ENCODE measurements around the gene TCIRG1.

TCIRG1 gene

DNA sequence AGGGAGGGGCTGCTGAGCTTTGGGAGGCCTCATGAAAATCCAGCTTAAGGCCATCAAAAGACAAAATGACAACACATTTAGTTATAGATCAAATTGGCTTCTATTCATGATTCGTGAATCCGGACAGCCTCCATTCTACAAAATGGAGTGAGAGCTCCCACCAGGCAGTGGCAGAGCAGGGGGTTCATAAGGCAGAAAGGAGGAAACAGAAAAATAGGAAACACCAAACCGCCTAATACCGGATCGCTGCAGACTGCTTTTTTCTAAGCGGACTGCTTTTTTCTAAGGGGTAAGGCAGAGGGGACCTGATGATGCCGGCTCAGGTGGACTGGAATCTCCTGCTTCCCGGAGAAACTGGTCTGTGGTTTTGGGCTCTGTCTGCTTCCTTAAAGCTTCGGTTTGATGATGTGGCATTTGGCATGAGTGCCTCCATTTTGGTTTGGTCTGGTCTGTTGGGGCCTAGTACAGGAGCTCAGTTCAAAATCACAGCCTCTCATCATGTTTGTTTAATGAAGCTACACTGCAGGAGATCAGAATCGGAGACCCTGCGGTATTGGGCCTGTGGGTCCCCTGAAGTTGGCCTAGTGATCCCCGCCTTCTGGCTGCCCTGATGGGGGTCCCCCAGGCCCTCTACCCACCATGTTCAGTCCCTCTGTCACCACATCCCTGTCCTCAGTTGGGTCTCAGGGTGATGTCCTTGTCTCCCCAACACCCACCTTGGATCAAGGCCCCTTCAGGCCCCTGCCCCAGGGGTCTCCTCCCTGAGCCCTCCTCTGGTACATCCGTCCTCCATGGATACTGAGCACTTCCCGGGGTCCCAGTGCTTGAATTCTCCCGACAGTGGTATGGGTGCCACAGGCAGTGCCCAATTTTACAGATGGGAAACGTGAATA lies 27.5 kb upstream of the TCIRG1 start:
- Mint-ChIP-seq H3K4me1 (ENCODE audit: low read depth) (no peaks in the 10 kb centered on the region), H3K36me3 (ENCODE audit: low read depth) (no peaks in the 10 kb centered on the region), H3K4me3 (no peak overlapping the region), H3K27ac (no peak overlapping the region), H3K27me3 (ENCODE audit: low read depth) (no peaks in the 10 kb centered on the region), H3K9me3 (no peaks in the 10 kb centered on the region)
- DNase-seq (ENCODE audit: low spot score), result no peak

DNA sequence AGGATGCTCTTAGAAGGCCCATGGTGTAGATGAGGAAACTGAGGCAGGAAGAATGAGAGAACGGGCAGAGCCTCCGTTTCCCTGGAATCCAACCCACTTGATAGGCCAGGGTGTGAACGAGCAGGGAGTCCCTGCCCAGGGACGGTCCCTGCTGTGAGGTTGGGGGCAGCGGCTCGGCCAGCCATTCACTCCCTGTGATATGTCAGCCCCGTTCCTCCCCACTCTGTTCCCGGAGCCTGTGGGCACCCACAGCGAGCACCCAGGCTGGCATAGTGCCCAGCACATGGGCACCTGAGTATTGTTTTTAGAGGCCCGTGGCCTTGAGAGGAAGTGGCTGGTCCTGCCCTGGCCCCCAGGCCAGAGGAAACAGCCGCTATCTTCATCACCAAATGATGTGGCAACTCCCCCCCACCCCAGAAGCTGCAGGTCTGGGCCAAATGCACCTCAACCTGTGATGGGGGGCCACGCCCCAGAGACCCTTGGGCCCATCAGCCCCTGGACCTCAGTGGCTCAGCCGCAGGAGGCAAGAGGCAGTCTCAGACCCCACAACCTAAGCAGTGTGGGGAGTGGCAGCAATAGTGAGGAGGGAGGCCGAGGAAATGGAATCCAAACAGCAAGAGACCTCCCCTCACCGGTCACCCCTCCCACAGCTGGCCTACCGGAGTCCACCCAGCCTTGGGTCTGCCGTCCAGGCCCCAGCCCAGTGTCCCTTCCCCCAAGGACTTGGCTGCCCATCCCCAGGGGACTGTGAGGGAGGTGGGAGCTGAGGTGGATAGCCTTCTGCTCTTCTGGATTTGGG lies 26.6 kb upstream of the TCIRG1 start:
- Mint-ChIP-seq H3K27me3 (ENCODE audit: low read depth) (no peaks in the 10 kb centered on the region), H3K4me3 (no peak overlapping the region), H3K4me1 (ENCODE audit: low read depth) (no peaks in the 10 kb centered on the region), H3K36me3 (ENCODE audit: low read depth) (no peaks in the 10 kb centered on the region), H3K27ac (no peak overlapping the region), H3K9me3 (no peaks in the 10 kb centered on the region)
- DNase-seq (ENCODE audit: low spot score), result no peak

DNA sequence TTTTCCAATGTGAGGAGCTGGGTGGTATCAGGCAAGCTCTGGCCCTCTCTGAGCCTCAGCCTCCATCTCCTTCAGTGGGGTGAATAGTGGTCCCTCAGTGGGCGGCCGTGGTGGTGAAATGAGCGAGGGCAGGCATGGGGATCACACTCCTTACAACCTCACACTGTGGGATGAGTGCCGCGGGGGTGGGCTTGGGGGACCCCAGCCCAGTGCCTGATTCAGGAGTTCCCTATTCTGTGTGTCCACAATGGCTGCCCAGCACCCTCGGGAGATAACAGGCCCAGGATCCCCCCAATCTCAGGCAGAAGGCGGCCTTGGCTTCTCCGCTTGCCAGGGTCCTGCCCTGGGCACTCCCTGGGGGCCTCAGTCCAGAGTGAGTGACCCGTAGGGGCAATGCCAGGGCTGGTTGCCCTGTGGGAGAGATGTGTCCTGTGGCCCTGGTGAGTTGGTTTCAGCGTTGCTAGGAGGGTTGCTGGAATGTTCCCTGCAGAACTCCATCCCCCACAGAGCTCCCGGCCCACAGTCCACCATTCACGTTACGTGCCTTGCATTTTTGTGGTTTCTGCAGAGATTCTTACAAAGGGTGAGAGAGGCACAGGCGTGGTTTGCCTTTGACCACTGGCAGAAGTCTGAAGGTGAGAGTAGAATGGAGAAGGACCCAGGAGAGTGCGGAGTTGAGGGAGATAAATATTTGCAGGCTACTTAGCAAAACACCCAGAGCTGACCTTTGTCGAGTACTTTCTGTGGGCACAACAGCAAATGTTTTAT lies 25.8 kb upstream of the TCIRG1 start:
- no peak for DNase-seq (ENCODE audit: low spot score)
- Mint-ChIP-seq H3K4me1 (ENCODE audit: low read depth) (no peaks in the 10 kb centered on the region), H3K9me3 (no peaks in the 10 kb centered on the region), H3K27me3 (ENCODE audit: low read depth) (no peaks in the 10 kb centered on the region), H3K36me3 (ENCODE audit: low read depth) (no peaks in the 10 kb centered on the region), H3K4me3 (no peak overlapping the region), H3K27ac (no peak overlapping the region)

DNA sequence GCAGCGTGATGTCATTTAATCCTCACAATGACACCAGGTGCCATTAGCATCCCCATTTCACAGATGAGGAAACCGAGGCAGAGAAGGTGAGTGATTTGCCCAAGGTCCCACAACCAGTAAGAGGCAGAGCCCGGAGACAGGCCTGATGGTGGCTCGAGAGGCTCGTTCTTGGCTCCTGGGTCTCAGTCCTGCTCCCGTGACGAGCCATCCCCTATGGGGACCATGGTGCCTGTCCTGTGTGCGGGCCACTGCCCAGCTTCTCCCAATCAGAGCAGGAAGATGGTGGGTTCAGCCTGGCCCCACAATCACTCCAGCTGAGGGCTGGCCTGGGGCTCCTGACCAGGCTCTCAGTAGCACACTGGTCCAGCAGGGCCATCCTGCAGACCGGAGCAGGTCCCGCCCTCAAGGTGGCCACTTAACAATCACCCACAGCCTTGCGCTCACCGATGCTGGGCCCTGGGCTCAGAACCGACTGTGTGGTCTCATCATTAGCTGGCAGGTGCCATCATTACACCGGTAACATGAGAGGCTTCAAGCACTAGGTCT lies 25.1 kb upstream of the TCIRG1 start:
- no peaks in the 10 kb centered on the region for H3K4me1 Mint-ChIP-seq (ENCODE audit: low read depth)
- no peak for DNase-seq (ENCODE audit: low spot score)
- no peak overlapping the region for H3K4me3 Mint-ChIP-seq
- no peaks in the 10 kb centered on the region for H3K9me3 Mint-ChIP-seq
- no peaks in the 10 kb centered on the region for H3K36me3 Mint-ChIP-seq (ENCODE audit: low read depth)
- H3K27me3 Mint-ChIP-seq (ENCODE audit: low read depth), result no peaks in the 10 kb centered on the region
- H3K27ac Mint-ChIP-seq, result no peak overlapping the region

DNA sequence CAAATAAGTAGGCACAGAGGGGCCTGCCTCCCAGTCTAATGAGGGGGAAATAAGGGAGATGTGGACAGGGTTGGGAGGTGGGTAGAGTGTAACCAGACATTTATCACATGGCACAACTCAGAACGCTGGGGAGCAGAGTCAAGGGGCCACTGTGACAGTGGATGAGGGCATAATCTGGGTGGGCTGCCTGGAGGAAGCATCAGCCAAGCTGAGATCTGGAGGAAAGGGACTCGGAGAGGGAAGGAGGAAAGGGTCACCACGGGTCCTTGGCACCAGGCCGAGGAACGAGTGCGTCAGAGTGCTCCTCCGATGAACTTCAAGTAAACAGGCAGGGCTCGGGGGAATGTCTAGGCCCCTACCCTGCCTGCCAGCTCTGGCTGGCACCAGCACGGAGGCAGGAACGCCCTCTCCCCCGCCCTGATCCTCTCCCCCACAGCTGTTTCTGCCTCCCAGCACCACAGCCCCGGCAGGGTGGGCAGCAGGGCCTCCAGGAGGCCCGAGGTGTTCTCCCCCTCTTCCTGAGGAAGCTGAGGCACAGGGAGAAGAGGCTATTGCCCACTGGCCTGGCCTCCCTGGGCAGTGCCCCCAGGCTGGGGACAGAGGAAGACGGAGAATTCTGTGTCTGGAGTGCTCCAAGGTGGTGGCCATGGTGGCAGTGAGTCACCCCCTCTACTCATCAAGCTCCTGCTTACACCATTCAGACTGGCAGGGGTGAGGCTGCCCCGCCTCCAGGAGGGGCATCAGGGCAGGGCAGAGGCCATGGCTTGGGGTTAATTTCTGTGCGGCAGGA lies 24.5 kb upstream of the TCIRG1 start:
- no peak for DNase-seq (ENCODE audit: low spot score)
- H3K9me3 Mint-ChIP-seq, result no peaks in the 10 kb centered on the region
- H3K4me3 Mint-ChIP-seq, result no peak overlapping the region
- H3K27me3 Mint-ChIP-seq (ENCODE audit: low read depth), result no peaks in the 10 kb centered on the region
- H3K27ac Mint-ChIP-seq, result no peak overlapping the region
- H3K4me1 Mint-ChIP-seq (ENCODE audit: low read depth), result no peaks in the 10 kb centered on the region
- no peaks in the 10 kb centered on the region for H3K36me3 Mint-ChIP-seq (ENCODE audit: low read depth)

DNA sequence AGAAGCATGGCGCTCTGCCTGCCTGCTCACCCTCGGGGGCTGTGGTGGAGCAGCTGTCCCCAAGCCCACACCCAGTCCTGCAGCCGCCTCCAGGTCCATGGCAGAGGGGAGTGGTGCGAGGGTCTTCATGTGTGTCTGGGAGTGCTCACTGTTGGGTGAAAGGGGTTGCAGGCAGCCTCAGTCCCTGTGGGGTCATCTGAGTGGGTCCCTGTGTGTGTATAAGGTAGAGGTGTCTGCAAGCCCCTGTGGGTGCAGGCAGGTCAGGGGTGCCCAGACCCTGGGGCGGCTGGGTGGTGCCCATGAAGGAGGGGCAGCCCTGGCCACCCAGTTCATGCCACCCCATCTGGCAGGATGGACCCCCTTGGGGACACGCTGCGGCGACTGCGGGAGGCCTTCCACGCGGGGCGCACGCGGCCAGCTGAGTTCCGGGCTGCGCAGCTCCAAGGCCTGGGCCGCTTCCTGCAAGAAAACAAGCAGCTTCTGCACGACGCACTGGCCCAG lies 23.8 kb upstream of the TCIRG1 start:
- Mint-ChIP-seq H3K36me3 (ENCODE audit: low read depth) (no peaks in the 10 kb centered on the region), H3K27me3 (ENCODE audit: low read depth) (no peaks in the 10 kb centered on the region), H3K4me3 (no peak overlapping the region), H3K9me3 (no peaks in the 10 kb centered on the region), H3K4me1 (ENCODE audit: low read depth) (no peaks in the 10 kb centered on the region), H3K27ac (no peak overlapping the region)
- DNase-seq (ENCODE audit: low spot score), result no peak

DNA sequence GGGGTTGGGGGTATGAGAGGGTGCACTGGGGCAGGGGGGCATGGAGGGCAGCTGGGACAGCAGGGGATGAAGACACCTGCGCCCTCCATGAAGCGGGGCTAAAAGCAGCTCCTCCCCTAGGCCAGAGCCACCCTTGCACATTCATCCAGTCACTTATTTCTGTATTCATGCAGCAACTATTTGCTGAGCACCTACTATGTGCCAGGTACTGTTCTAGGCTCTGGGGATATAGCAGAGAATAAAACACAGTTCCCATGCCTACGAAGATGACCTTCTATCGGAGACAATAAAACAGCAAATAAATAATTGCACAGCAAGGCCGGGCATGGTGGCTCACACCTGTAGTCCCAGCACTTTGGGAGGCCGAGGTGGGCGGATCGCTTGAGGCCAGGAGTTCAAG lies 23.4 kb upstream of the TCIRG1 start:
- H3K36me3 Mint-ChIP-seq (ENCODE audit: low read depth), result no peaks in the 10 kb centered on the region
- H3K27me3 Mint-ChIP-seq (ENCODE audit: low read depth), result no peaks in the 10 kb centered on the region
- H3K4me3 Mint-ChIP-seq, result no peak overlapping the region
- no peaks in the 10 kb centered on the region for H3K4me1 Mint-ChIP-seq (ENCODE audit: low read depth)
- no peak for DNase-seq (ENCODE audit: low spot score)
- no peaks in the 10 kb centered on the region for H3K9me3 Mint-ChIP-seq
- no peak overlapping the region for H3K27ac Mint-ChIP-seq

DNA sequence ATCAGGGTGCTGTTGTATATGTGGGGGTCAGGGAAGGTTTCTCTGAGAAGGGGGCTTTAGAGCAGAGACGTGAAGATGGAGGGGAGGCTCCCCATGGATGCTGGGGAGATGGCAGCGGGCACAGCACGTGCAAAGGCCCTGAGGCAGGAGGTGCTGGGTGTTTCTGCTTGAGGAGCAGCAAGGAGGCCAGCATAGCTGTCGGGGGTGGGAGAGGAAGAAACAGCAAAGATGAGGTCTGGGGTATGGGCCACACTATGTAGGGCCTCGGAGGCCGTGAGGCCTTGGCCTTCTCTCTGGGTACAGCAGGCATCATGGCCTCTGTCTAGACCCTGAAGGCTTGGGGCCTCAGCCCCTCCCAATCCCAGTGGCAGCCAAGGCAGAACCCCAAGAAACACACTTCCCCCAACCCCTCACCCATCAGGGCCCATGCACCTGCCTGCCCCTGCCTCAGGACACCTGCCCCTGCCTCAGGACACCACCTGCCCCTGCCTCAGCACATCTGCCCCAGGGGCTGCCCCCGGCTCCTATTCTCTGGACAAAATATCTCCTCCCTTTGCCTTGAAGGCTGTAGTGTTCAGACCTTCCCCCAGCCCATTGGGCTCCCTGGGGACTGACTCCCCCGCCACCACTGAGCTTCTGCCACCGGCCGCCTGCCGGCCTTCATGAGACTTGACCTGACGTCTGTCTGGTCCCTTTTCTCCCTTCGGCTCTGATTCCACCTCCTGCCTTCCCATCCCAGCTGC lies 22.5 kb upstream of the TCIRG1 start:
- no peak for DNase-seq (ENCODE audit: low spot score)
- H3K9me3 Mint-ChIP-seq, result no peaks in the 10 kb centered on the region
- H3K27ac Mint-ChIP-seq, result no peak overlapping the region
- H3K36me3 Mint-ChIP-seq (ENCODE audit: low read depth), result no peaks in the 10 kb centered on the region
- no peak overlapping the region for H3K4me3 Mint-ChIP-seq
- H3K27me3 Mint-ChIP-seq (ENCODE audit: low read depth), result no peaks in the 10 kb centered on the region
- no peaks in the 10 kb centered on the region for H3K4me1 Mint-ChIP-seq (ENCODE audit: low read depth)

DNA sequence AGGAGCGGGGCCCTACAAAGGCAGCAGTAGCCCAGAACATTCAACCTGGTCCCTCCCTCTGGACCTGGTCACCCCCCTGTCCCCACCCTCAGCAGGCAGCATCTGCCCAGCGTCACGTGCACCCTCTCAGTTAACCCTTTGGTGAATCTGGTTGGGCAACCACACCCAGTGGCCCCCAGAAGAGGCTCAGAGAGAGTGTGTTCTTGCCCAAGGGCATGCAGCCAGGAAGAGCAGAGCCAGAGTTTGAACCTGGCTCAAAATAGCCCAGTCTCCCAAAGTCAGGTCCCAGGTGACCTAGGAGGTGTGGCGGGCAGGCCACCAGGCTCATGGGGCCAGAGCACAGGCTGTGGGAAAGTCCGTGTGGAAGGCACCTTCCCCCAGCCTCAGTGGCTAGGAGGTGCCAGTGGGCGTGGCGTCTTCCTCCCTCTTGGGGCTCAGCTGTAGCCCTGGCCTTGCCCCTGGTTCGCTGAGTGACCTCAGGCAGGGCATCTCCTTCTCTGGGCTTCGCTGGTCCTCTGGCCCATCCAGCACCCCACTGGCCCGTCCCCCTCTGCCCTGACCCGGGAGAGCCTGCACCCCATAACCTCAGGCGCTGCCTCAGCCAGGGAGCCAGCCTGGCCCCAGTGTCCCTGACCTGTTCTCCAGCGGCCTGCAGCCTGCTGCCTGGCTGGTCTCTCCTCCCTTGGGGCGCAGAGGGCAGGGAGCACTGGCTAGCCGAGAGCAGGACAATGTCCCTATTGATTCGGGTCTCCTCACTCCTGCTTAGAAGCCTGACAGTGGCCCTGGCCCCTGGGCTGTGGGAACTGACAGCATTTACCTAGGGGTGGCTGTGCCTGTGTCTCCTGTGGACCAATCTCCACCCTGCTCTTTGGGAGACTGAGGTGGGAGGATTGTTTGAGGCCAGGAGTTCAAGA lies 21.7 kb upstream of the TCIRG1 start:
- Mint-ChIP-seq H3K27me3 (ENCODE audit: low read depth) (no peaks in the 10 kb centered on the region), H3K36me3 (ENCODE audit: low read depth) (no peaks in the 10 kb centered on the region), H3K4me1 (ENCODE audit: low read depth) (no peaks in the 10 kb centered on the region), H3K9me3 (no peaks in the 10 kb centered on the region), H3K27ac (no peak overlapping the region), H3K4me3 (no peak overlapping the region)
- no peak for DNase-seq (ENCODE audit: low spot score)

DNA sequence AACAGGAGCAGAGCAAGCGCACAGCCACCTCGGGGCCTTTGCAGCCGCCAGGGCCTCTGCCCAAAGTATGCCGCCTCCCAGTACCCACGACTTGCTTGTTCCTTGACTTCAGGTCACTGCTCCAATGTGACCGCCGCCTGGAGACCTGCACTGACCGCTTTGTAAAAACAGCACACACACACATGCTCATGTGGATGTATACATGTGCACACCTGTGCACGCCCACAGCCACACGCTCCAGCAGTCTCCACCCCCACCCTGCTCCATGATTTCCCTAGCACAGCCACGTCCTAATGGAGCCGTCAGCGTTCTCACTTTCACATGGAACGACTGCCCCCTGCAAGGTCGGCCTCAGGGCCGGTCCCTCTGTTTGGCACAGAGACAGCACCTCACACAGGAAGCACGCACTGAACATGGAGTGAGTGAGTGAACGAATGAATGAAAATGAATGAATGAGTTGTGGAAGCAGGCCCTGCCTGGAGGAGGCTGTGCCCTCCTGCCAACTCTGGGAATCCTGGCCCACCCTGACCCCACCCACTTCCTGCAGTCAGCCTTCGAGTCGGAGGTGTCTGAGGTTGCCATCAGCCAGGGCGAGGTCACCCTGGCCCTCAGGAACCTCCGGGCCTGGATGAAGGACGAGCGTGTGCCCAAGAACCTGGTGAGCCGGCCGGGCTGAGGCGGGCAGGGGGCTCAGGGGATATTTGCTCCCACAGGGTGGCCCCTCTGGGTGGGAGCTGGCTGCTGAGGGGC lies 20.7 kb upstream of the TCIRG1 start:
- no peaks in the 10 kb centered on the region for H3K36me3 Mint-ChIP-seq (ENCODE audit: low read depth)
- no peak for DNase-seq (ENCODE audit: low spot score)
- no peak overlapping the region for H3K4me3 Mint-ChIP-seq
- H3K27ac Mint-ChIP-seq, result no peak overlapping the region
- H3K27me3 Mint-ChIP-seq (ENCODE audit: low read depth), result no peaks in the 10 kb centered on the region
- H3K4me1 Mint-ChIP-seq (ENCODE audit: low read depth), result no peaks in the 10 kb centered on the region
- no peaks in the 10 kb centered on the region for H3K9me3 Mint-ChIP-seq

DNA sequence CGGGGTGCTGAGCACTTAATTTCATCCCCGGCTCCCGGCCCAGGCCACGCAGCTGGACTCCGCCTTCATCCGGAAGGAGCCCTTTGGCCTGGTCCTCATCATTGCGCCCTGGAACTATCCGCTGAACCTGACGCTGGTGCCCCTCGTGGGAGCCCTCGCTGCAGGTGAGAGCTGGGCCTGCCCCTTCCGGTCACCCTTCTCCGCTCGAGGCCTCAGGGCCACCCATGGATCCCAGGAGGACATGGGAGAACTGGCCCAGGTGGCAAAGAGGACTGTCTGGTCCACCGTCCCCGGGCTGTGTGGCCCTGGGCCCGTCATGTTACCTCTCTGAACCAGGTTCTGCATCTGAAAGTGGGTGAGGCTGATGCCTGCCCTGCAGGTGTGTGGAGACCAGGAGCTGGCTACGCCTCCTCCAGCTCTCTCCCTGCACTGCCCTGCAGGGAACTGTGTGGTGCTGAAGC lies 20.1 kb upstream of the TCIRG1 start:
- DNase-seq (ENCODE audit: low spot score), result no peak
- Mint-ChIP-seq H3K4me1 (ENCODE audit: low read depth) (no peaks in the 10 kb centered on the region), H3K9me3 (no peaks in the 10 kb centered on the region), H3K36me3 (ENCODE audit: low read depth) (no peaks in the 10 kb centered on the region), H3K27ac (no peak overlapping the region), H3K27me3 (ENCODE audit: low read depth) (no peaks in the 10 kb centered on the region), H3K4me3 (no peak overlapping the region)

Measured in T-helper 2 cell treated with Interferon-gamma antibody and Interleukin-4, amounts not matched to agents 5 μg/mL and 100 μg/mL, for 36 hours (primary cell).